ENCODE measurements around the gene PLCH1. TPM values are rescaled to one million over a fixed set of nuclear protein-coding genes. Genes with fewer than 3 reads are reported as not detected.

The PLCH1 gene
- total RNA-seq, 4 donors from 2014 or later = under 0.01 TPM; not detected in 3

GRCh38 chr3:155369244-155369643 lies 375.6 kb downstream of the PLCH1 start:
- no peak for TF ChIP-seq CTCF (IDR thresholded peaks at IDR 0.05; ENCODE audit: low read depth)

- no peak for TF ChIP-seq CTCF (IDR thresholded peaks at IDR 0.05; ENCODE audit: low read depth)
Measured at GRCh38 chr3:155368786-155369185, 376.1 kb downstream of the PLCH1 start.

- TF ChIP-seq CTCF (IDR thresholded peaks at IDR 0.05; ENCODE audit: low read depth) = no peak
Measured at GRCh38 chr3:155367506-155367905, 377.4 kb downstream of the PLCH1 start.

GRCh38 chr3:155365178-155365783 lies 379.6 kb downstream of the PLCH1 start:
- TF ChIP-seq CTCF (IDR thresholded peaks at IDR 0.05; ENCODE audit: low read depth) = no peak

GRCh38 chr3:155364492-155364891 lies 380.4 kb downstream of the PLCH1 start:
- TF ChIP-seq CTCF (IDR thresholded peaks at IDR 0.05; ENCODE audit: low read depth) = no peak

- no peak for TF ChIP-seq CTCF (IDR thresholded peaks at IDR 0.05; ENCODE audit: low read depth)
Measured at GRCh38 chr3:155363690-155364070, 381.2 kb downstream of the PLCH1 start.

GRCh38 chr3:155362808-155363689 lies 381.8 kb downstream of the PLCH1 start:
- TF ChIP-seq CTCF (IDR thresholded peaks at IDR 0.05; ENCODE audit: low read depth) = no peak
